ENCODE data around the gene EPAS1. TPM values are rescaled to one million over a fixed set of nuclear protein-coding genes. Genes with fewer than 3 reads are reported as not detected.

The EPAS1 gene
- total and polyA plus RNA-seq, 4 donors: 26.2 to 193 (median 61.1) TPM

DNA sequence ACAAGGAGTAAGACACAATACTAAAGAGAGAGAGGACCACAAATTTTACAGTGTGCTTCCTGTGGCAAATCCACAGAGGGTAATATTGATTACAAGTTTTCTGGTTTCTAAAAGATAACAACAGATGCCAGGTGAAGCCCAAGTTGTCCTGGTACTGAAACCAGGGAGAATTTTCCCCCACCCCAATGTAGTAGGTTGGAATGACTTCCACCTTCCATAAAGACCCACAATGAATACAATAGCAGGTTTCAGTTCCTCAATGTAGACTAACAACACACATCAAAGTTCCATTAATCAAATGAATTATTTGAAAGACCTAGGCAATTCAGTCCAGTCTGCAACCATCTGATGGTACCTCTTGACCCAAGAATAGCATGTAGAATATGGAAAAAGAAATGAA, 138.1 kb downstream of the EPAS1 start:
- H3K4me1 ChIP-seq (ENCODE audit: control insufficient read depth in 4 of 4, insufficient read depth in 4 of 4, low read length in 3 of 4): no peaks in the 10 kb centered on the region
- TF ChIP-seq, protein P1, sequence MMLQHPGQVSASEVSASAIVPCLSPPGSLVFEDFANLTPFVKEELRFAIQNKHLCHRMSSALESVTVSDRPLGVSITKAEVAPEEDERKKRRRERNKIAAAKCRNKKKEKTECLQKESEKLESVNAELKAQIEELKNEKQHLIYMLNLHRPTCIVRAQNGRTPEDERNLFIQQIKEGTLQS (IDR thresholded peaks at IDR 0.05): no peak
- TF ChIP-seq SP1 (IDR thresholded peaks at IDR 0.05) (no peak), RAD21 (IDR thresholded peaks at IDR 0.05) (no peak), GABPA (IDR thresholded peaks at IDR 0.05 in 1 of 2, conservative IDR thresholded peaks at IDR 0.05 in 1 of 2) (no peak), HNF4A (conservative IDR thresholded peaks at IDR 0.05) (no peak), NR2F2 (IDR thresholded peaks at IDR 0.05) (no peak)
- TF ChIP-seq, protein P2, sequence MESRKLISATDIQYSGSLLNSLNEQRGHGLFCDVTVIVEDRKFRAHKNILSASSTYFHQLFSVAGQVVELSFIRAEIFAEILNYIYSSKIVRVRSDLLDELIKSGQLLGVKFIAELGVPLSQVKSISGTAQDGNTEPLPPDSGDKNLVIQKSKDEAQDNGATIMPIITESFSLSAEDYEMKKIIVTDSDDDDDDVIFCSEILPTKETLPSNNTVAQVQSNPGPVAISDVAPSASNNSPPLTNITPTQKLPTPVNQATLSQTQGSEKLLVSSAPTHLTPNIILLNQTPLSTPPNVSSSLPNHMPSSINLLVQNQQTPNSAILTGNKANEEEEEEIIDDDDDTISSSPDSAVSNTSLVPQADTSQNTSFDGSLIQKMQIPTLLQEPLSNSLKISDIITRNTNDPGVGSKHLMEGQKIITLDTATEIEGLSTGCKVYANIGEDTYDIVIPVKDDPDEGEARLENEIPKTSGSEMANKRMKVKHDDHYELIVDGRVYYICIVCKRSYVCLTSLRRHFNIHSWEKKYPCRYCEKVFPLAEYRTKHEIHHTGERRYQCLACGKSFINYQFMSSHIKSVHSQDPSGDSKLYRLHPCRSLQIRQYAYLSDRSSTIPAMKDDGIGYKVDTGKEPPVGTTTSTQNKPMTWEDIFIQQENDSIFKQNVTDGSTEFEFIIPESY (IDR thresholded peaks at IDR 0.05): no peak
- no peak overlapping the region for H3K27ac ChIP-seq (ENCODE audit: low read depth in 1 of 2, low read length in 2 of 2)
- H3K9me3 ChIP-seq (ENCODE audit: control insufficient read depth in 4 of 4, low read length in 3 of 4): no peaks in the 10 kb centered on the region
- no peaks in the 10 kb centered on the region for H3K27me3 ChIP-seq (ENCODE audit: control insufficient read depth in 4 of 4, insufficient read depth in 4 of 4, low read length in 3 of 4)
- H3K36me3 ChIP-seq (ENCODE audit: control insufficient read depth in 4 of 4, insufficient read depth in 3 of 4, low read depth in 1 of 4, low read length in 3 of 4): no peaks in the 10 kb centered on the region
- H3K9ac ChIP-seq (ENCODE audit: low read depth in 1 of 2, low read length in 2 of 2): no peak overlapping the region
- H3K4me3 ChIP-seq (ENCODE audit: low read depth in 1 of 3, low read length in 3 of 3): no peak overlapping the region
- DNase-seq (ENCODE audit: low spot score): no peak

DNA sequence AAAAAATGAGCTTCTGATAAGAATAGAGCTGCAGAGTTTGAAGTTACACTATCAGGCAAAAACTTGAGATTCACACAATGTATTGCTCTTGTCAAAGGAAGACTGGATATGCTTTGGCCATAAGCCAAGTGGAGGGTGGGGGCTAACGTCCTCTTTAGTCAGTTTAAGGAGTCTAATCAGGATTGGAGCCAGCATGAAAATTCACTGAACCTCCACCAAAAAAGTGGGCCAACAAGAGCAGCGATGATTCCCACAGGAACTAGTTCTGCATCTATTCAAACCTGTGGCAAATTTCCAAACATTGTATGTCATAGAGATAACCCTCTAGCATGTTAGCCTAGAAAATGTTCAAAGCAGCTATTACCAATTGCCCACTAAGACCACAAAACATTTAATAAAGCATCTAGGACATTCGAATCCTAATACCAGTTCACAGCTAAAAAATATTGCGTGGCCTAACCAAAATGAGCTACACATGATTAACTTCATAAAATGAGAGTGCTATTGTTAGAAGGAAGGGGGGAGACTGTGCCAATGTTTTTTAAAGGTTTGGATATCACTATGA, 138.7 kb downstream of the EPAS1 start:
- Histone ChIP-seq H3K9ac (ENCODE audit: low read depth in 1 of 2, low read length in 2 of 2) (no peak overlapping the region), H3K27me3 (ENCODE audit: control insufficient read depth in 4 of 4, insufficient read depth in 4 of 4, low read length in 3 of 4) (no peaks in the 10 kb centered on the region), H3K9me3 (ENCODE audit: control insufficient read depth in 4 of 4, low read length in 3 of 4) (no peaks in the 10 kb centered on the region), H3K27ac (ENCODE audit: low read depth in 1 of 2, low read length in 2 of 2) (no peak overlapping the region), H3K4me1 (ENCODE audit: control insufficient read depth in 4 of 4, insufficient read depth in 4 of 4, low read length in 3 of 4) (no peaks in the 10 kb centered on the region), H3K4me3 (ENCODE audit: low read depth in 1 of 3, low read length in 3 of 3) (no peak overlapping the region), H3K36me3 (ENCODE audit: control insufficient read depth in 4 of 4, insufficient read depth in 3 of 4, low read depth in 1 of 4, low read length in 3 of 4) (no peaks in the 10 kb centered on the region)
- 71% methylated on average over 4 of the region's 4 CpGs for WGBS
- DNase-seq (ENCODE audit: low spot score): no peak
- TF ChIP-seq EGR1 (IDR thresholded peaks at IDR 0.05; ENCODE audit: low read depth in 2 of 2) (no peak), FOXA1 (IDR thresholded peaks at IDR 0.05) (no peak), HNF4G (IDR thresholded peaks at IDR 0.05) (no peak), GABPA (IDR thresholded peaks at IDR 0.05 in 1 of 2, conservative IDR thresholded peaks at IDR 0.05 in 1 of 2) (no peak)
- TF ChIP-seq, protein P3, sequence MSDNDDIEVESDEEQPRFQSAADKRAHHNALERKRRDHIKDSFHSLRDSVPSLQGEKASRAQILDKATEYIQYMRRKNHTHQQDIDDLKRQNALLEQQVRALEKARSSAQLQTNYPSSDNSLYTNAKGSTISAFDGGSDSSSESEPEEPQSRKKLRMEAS (IDR thresholded peaks at IDR 0.05): no peak

Small RNA genes lying within 50 kb of the gene (small RNA-seq; reads per million reads assigned to genes)
- not detected for gene RF00017

Other genes starting within 250 kb of the EPAS1 start
- gene TMEM247, start 182.2 kb downstream of the EPAS1 start, total RNA-seq: not detected
- gene TMEM247, start 182.2 kb downstream of the EPAS1 start, polyA plus RNA-seq: not detected
- 10 to 100 TPM; 11.0 to 13.5 TPM for gene RHOQ, start 245.1 kb downstream of the EPAS1 start, total RNA-seq
- 10 to 100 TPM in 1 of 2 donors, 1 to 10 TPM in 1; 6.4 to 12.5 TPM for gene RHOQ, start 245.1 kb downstream of the EPAS1 start, polyA plus RNA-seq
- 1 to 10 TPM; 1.3 to 2.8 TPM for gene ATP6V1E2, start 245.2 kb downstream of the EPAS1 start, total RNA-seq
- gene ATP6V1E2, start 245.2 kb downstream of the EPAS1 start, polyA plus RNA-seq: 1 to 10 TPM; 1.4 to 3.6 TPM

Data from liver (tissue), 10 donors.